GM12801 (cell line): ENCODE measurements around the gene FGFBP1.

ENCODE experiments used
- TF ChIP-seq, protein P1 (sequence below): IDR thresholded peaks from one replicate; pipeline ENCODE4 v1.5.1; 2011; ENCODE audit warnings: control low read depth; ENCODE audit not compliant: insufficient read length; ENCODE audit errors: extremely low read depth

The FGFBP1 gene

DNA sequence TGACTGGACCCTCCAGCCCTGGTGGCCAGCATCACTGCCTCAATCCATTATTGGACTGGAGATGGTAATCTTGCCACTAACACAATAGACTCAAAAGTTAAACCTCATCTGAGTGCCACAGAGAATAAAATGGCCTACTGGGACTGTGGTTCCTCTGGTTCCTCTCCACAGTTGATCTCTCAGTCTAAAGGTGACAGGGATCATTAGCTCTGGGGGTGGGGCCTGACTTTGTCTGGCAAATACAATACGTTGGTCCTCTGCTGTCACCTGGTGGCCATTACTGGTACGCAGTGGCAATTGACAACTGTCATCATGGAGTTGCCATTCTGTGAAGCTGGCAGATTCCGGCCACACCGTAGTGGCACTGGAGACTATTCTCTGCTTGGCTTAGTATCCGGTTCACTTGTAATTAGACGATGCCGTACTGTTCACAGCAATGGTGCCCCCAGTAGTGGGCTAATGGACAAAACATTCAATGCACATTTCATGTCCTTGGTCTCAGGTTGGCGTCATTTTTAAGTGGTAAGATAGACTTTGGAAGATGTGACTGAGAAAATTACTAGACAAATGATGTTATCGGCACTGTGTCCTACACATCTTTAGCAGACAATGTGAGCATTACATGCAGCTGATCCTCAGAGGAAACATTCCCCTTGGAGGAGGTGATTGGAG lies 17.8 kb upstream of the FGFBP1 start:
- TF ChIP-seq, protein P1, sequence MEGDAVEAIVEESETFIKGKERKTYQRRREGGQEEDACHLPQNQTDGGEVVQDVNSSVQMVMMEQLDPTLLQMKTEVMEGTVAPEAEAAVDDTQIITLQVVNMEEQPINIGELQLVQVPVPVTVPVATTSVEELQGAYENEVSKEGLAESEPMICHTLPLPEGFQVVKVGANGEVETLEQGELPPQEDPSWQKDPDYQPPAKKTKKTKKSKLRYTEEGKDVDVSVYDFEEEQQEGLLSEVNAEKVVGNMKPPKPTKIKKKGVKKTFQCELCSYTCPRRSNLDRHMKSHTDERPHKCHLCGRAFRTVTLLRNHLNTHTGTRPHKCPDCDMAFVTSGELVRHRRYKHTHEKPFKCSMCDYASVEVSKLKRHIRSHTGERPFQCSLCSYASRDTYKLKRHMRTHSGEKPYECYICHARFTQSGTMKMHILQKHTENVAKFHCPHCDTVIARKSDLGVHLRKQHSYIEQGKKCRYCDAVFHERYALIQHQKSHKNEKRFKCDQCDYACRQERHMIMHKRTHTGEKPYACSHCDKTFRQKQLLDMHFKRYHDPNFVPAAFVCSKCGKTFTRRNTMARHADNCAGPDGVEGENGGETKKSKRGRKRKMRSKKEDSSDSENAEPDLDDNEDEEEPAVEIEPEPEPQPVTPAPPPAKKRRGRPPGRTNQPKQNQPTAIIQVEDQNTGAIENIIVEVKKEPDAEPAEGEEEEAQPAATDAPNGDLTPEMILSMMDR = no peak

DNA sequence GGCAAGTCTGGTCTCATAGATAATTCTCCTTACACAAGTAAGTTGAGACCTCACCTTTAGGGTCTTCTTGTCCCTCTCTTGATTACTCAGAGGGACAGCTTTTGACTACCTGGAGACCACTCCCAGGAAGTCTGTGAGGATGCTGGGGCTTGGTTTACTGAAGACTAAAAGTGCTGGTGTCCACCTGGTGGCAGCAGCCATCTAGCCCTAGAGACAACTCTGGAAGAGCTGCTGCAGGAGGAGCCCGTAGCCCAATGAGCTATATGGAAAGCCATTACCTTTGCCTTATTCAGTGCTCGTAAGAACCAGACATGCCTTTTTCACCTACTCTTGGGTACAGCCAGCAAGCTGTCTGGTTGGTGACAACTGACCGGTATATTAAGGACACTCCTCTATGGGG lies 17.1 kb upstream of the FGFBP1 start:
- TF ChIP-seq, protein P1 = no peak

DNA sequence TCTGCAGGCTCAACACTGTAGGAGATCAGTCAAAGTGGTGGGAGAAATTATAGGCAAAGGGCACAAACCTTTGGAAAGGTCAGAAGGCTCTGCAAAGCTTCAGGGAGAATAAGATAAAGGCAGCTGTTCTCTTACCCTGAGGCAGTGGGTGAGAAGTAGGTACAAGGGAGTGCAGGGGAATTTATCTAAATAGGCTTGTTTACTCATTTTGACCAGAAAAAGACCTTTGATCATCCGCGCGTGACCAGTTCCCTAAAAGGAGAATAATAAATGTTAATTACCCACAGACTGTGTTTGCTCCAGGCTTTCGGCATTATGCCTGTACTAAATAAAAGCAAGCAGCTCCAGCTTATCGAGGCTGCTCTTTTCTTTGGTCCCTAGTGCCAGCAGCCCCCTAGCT lies 15.1 kb upstream of the FGFBP1 start:
- TF ChIP-seq, protein P1 = no peak

DNA sequence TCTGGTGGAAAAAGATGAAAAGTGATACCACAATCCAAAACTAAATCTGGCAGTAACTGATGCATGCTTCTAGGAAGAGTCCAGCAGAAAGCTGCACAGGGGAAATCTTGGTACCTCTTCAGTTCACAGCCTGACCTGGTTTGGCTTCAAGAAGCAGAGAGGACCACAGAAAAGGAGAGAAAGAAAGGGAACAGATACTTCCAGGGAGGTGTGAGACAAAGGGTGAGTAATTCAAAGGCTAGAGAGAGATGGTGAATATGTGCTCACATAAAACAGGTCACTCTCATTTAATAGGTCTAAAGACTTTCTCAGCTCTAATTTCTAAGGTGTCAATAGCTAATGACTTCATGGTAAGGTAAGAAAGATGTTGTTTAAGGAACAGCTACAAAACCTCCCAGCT lies 13.2 kb upstream of the FGFBP1 start:
- TF ChIP-seq, protein P1 = no peak

DNA sequence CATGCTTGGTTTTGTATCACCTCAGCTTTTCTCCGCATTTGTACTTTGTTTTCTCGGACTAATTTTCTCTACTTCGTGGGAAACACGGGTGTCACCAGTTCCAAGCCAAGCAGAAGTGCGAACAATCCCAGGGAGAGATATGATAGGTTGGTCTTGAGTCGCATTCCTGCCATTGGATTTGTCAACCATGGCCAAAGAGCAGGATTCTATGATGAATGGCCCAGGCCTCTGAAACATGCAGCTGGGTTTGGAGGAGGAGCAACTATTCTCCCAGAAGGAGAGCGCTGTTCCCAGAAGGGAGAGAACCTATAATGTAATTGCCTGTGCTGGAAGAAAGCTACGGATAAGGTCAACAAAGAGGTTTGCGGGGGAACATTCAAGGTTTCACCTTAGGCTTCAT lies 10.3 kb upstream of the FGFBP1 start:
- TF ChIP-seq, protein P1 = no peak

DNA sequence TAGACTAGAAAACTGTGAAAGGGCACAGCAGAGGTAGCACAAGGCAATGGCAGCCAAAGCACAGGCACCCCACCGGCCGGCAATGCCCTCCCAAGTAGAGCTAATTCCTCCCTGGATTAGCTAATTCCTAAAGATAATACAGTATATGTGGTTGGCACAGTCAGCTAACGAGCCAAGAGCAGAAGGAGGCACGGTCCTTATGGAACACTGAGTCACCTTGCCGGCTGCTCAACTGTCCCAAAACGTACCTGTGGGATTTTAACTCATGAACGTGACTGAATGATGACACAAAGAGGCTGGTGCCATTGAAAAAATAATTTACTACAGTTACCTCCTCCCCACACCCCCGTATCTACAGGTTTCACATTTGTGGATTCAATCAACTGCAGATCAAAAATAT lies 9.1 kb upstream of the FGFBP1 start:
- TF ChIP-seq, protein P1 = no peak

DNA sequence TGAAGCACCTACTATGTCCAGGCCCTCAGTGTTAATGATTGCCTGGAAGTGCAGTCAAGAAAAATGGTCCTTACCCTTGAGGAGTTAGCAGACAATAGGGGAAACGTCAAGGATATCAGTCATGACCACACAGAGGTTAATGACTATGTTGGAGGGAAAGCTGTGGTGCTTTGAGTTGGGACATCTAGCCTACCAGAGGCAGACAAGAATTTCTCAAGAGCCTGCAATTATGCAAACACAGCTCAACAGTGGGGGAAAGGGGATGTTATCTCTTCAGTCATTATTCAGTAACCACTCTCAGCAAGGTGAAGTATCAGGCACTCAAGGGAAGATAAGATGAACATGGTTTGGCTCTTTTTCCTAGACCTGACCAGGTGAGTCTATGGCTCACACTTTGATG lies 7.0 kb upstream of the FGFBP1 start:
- TF ChIP-seq, protein P1 = no peak
